Caco-2 (cell line): ENCODE data around the gene ATP2C1. TPM values are rescaled to one million over a fixed set of nuclear protein-coding genes. Genes with fewer than 3 reads are reported as not detected.

Source experiments
- BruUV-seq: library from RNA; stranded (reverse); fragments of 400-500 nt; replicated peaks from 2 replicates; lab custom pipeline; 2021; lab: Mats Ljungman, UMichigan
- CTCF ChIA-PET: fragments of 300-600 bp; sonication (Branson Sonifier 250); formaldehyde crosslinking; loops from one replicate; lab custom pipeline; 2022; ENCODE audit warnings: antibody characterized with exemption; lab: Charles Lee
- POLR2A ChIA-PET: fragments of 300-600 bp; sonication (Branson Sonifier 250); formaldehyde crosslinking; loops from one replicate; lab custom pipeline; 2022; ENCODE audit warnings: antibody characterized with exemption; lab: Charles Lee
- DNase-seq, 2 experiments: peaks; one replicate each; pipeline versions ENCODE4 v3.0.0 to v3.0.0-alpha.2; 2020 to 2022
- H3K27me3 ChIP-seq: replicated peaks from 2 replicates; pipeline ENCODE4 v1.6.0; 2011; ENCODE audit warnings: low read length; ENCODE audit not compliant: control insufficient read depth, insufficient read depth
- H3K36me3 ChIP-seq: 2 replicates; pipeline ENCODE4 v1.5.1; 2011; ENCODE audit warnings: low read length; ENCODE audit not compliant: control insufficient read depth, insufficient read depth
- H3K4me1 ChIP-seq: fragments of 250-450 bp; sonication (Bioruptor Pico); 2 replicates; pipeline ENCODE4 v1.5.1; 2020; ENCODE audit warnings: mild to moderate bottlenecking
- H3K4me3 ChIP-seq: 2 replicates; pipeline ENCODE4 v1.5.1; 2011; ENCODE audit warnings: low read depth, mild to moderate bottlenecking, control low read depth, low read length
- H3K9me3 ChIP-seq: fragments of 250-450 bp; sonication (Bioruptor Pico); 2 replicates; pipeline ENCODE4 v1.5.1; 2020; ENCODE audit warnings: mild to moderate bottlenecking, moderate library complexity
- H3K27ac Mint-ChIP-seq: one replicate; pipeline ENCODE4 v1.8.0; 2022; ENCODE audit warnings: mixed read lengths; ENCODE audit not compliant: unreplicated experiment
- H3K27me3 Mint-ChIP-seq: one replicate; pipeline ENCODE4 v1.8.0; 2022; ENCODE audit warnings: mixed read lengths; ENCODE audit not compliant: insufficient read depth, unreplicated experiment
- H3K36me3 Mint-ChIP-seq: one replicate; pipeline ENCODE4 v1.8.0; 2022; ENCODE audit warnings: mild to moderate bottlenecking, mixed read lengths; ENCODE audit not compliant: insufficient read depth, unreplicated experiment
- H3K4me1 Mint-ChIP-seq: one replicate; pipeline ENCODE4 v1.8.0; 2022; ENCODE audit warnings: low read depth, mixed read lengths; ENCODE audit not compliant: unreplicated experiment
- H3K4me3 Mint-ChIP-seq: one replicate; pipeline ENCODE4 v1.8.0; 2022; ENCODE audit warnings: mild to moderate bottlenecking, moderate library complexity, mixed read lengths; ENCODE audit not compliant: unreplicated experiment
- H3K9me3 Mint-ChIP-seq: one replicate; pipeline ENCODE4 v1.8.0; 2022; ENCODE audit warnings: mixed read lengths; ENCODE audit not compliant: unreplicated experiment
- intact Hi-C: fragments of 100-400 bp; cut with micrococcal nuclease; formaldehyde crosslinking; loops from one replicate; pipeline ENCODE4 v1.10.0; 2022; ENCODE audit not compliant: unreplicated experiment
- total RNA-seq: library from RNA; stranded (reverse); gene quantifications from 2 replicates; pipeline ENCODE4 v1.2.3, GENCODE V29; 2022
- TF ChIP-seq, protein P1 (sequence below), 2 experiments: fragments of 200-600 bp in 1 of 2; IDR thresholded peaks; 1 replicate in 1 of 2; 2 replicates in 1 of 2; pipeline versions ENCODE4 v1.5.1 to v1.8.0; 2011 to 2022; ENCODE audit warnings: antibody characterized with exemption in 1 of 2, control low read depth in 1 of 2, inconsistent platforms in 1 of 2, low read depth in 1 of 2, low read length in 1 of 2, mild to moderate bottlenecking in 1 of 2, moderate library complexity in 1 of 2; ENCODE audit not compliant: insufficient read depth in 1 of 2, severe bottlenecking in 1 of 2, unreplicated experiment in 1 of 2

The ATP2C1 gene
- total RNA-seq, 1 experiment from 2014 or later, result 64.9 TPM

DNA sequence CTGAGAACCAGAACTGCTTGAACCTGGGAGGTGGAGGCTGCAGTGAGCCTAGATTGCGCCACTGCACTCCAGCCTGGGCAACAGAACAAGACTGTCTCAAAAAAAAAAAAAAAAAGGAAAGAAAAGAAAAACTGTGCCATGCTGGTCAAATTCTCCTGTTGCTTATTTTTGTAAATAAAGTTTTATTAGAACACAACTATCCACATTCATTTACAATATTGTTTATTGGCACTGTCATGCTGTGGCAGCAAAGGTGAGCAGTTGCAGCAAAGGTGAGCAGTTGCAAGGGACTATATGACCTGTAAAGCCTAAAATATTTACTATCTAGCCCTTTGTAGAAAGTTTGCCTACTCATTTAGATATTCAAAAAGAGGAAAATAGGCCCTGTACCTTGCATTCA, 114.4 kb downstream of the ATP2C1 start:
- Histone ChIP-seq H3K9me3 (no peaks in the 10 kb centered on the region), H3K4me3 (no peak overlapping the region), H3K4me1 (no peaks in the 10 kb centered on the region), H3K36me3 (no peaks in the 10 kb centered on the region; the same call in 1 of the 2 replicates), H3K27me3 (no peaks in the 10 kb centered on the region)
- Mint-ChIP-seq H3K4me3 (no peak overlapping the region), H3K27me3 (no peaks in the 10 kb centered on the region), H3K27ac (no peak overlapping the region), H3K4me1 (no peaks in the 10 kb centered on the region), H3K36me3 (peaks cover 35% of the 10 kb centered on the region), H3K9me3 (no peaks in the 10 kb centered on the region)
- BruUV-seq, result no TSS peak
- ChIA-PET POLR2A (no interaction called here), CTCF (no interaction called here)
- TF ChIP-seq, protein P1, sequence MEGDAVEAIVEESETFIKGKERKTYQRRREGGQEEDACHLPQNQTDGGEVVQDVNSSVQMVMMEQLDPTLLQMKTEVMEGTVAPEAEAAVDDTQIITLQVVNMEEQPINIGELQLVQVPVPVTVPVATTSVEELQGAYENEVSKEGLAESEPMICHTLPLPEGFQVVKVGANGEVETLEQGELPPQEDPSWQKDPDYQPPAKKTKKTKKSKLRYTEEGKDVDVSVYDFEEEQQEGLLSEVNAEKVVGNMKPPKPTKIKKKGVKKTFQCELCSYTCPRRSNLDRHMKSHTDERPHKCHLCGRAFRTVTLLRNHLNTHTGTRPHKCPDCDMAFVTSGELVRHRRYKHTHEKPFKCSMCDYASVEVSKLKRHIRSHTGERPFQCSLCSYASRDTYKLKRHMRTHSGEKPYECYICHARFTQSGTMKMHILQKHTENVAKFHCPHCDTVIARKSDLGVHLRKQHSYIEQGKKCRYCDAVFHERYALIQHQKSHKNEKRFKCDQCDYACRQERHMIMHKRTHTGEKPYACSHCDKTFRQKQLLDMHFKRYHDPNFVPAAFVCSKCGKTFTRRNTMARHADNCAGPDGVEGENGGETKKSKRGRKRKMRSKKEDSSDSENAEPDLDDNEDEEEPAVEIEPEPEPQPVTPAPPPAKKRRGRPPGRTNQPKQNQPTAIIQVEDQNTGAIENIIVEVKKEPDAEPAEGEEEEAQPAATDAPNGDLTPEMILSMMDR (IDR thresholded peaks at IDR 0.05; ENCODE audit: insufficient read depth in 1 of 2, low read depth in 1 of 2, low read length in 1 of 2, severe bottlenecking in 1 of 2, unreplicated experiment in 1 of 2), result no peak
- DNase-seq, result no peak
- intact Hi-C loops, result no loop called here

DNA sequence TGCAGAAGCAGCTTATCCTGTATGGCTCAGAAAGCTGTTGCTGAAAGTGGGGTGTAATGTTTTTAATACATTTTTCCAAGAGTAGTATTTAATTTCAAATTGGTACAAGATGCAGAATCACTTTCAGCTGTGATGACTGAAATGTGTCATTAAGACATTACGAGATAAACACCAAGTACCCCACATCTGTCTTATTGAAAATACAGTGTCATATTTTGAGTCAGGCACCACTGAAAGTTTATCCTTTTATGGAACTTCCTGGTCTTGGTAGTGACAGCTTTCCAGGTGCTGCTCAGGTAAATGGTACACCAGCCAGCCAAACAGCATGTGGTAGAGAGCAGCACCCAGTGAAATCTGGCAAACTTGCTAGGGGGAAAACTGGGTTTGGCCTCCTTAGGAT, 115.8 kb downstream of the ATP2C1 start:
- Mint-ChIP-seq H3K36me3 (peaks cover 33% of the 10 kb centered on the region), H3K9me3 (no peaks in the 10 kb centered on the region), H3K4me1 (no peaks in the 10 kb centered on the region), H3K27ac (no peak overlapping the region), H3K4me3 (no peak overlapping the region), H3K27me3 (no peaks in the 10 kb centered on the region)
- Histone ChIP-seq H3K36me3 (no peaks in the 10 kb centered on the region; the same call in 1 of the 2 replicates), H3K4me3 (no peak overlapping the region), H3K9me3 (no peaks in the 10 kb centered on the region), H3K4me1 (no peaks in the 10 kb centered on the region), H3K27me3 (no peaks in the 10 kb centered on the region)
- ChIA-PET POLR2A (no interaction called here), CTCF (no interaction called here)
- intact Hi-C loops, result no loop called here
- DNase-seq, result no peak
- TF ChIP-seq, protein P1 (IDR thresholded peaks at IDR 0.05; ENCODE audit: insufficient read depth in 1 of 2, low read depth in 1 of 2, low read length in 1 of 2, severe bottlenecking in 1 of 2, unreplicated experiment in 1 of 2), result no peak
- no TSS peak for BruUV-seq

DNA sequence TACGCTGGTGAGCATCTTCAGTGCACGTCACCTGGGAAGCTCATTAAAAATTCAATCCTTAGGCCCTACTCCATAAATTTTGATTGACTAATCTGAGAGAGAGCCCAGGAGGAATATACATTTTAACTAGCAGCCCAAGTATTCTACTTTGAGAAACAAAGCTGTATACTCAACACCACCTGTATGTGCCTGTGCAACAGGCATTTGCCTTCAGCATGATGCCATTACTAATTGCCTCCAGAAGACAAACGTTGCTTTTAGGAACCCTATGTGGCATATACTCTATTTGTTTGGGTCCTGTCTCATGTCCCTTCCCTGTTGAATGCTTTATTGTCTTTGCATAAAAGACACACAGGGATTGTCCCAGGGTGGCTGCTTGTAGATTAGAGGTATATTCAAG, 125.1 kb downstream of the ATP2C1 start:
- Histone ChIP-seq H3K4me3 (no peak overlapping the region), H3K9me3 (no peaks in the 10 kb centered on the region), H3K36me3 (peaks cover 3% of the 10 kb centered on the region), H3K27me3 (no peaks in the 10 kb centered on the region), H3K4me1 (no peaks in the 10 kb centered on the region)
- no peaks in the 10 kb centered on the region for H3K9me3 Mint-ChIP-seq
- TF ChIP-seq, protein P1 (IDR thresholded peaks at IDR 0.05; ENCODE audit: insufficient read depth in 1 of 2, low read depth in 1 of 2, low read length in 1 of 2, severe bottlenecking in 1 of 2, unreplicated experiment in 1 of 2), result no peak
- H3K4me1 Mint-ChIP-seq, result peaks cover 6% of the 10 kb centered on the region
- DNase-seq, result no peak
- peaks cover 26% of the 10 kb centered on the region for H3K36me3 Mint-ChIP-seq
- CTCF ChIA-PET, result no interaction called here
- intact Hi-C loops, result loop anchor here (5.0 kb wide), 1 partner anchor 52 kb away; no protein-coding TSS in a partner anchor
- no peak overlapping the region for H3K27ac Mint-ChIP-seq
- H3K4me3 Mint-ChIP-seq, result no peak overlapping the region
- POLR2A ChIA-PET, result no interaction called here
- no peaks in the 10 kb centered on the region for H3K27me3 Mint-ChIP-seq
- BruUV-seq, result no TSS peak
